HFFc6 (cell line): ENCODE measurements around the gene CASR. TPM values are rescaled to one million over a fixed set of nuclear protein-coding genes. Genes with fewer than 3 reads are reported as not detected.

Experiments used
- DNase-seq: peaks from one replicate; pipeline ENCODE4 v3.0.0-alpha.2; 2018
- H3K27ac Mint-ChIP-seq: 2 replicates; pipeline ENCODE4 v1.8.0; 2020; ENCODE audit warnings: mild to moderate bottlenecking, mixed read lengths
- H3K27me3 Mint-ChIP-seq: 2 replicates; pipeline ENCODE4 v1.8.0; 2021; ENCODE audit warnings: mild to moderate bottlenecking, moderate library complexity, mixed read lengths; ENCODE audit not compliant: insufficient read depth
- H3K36me3 Mint-ChIP-seq: 2 replicates; pipeline ENCODE4 v1.8.0; 2021; ENCODE audit warnings: low read depth, mixed read lengths
- H3K4me1 Mint-ChIP-seq: 2 replicates; pipeline ENCODE4 v1.8.0; 2020; ENCODE audit warnings: low read depth, mixed read lengths
- H3K4me3 Mint-ChIP-seq: 2 replicates; pipeline ENCODE4 v1.8.0; 2020; ENCODE audit warnings: mild to moderate bottlenecking, moderate library complexity, mixed read lengths
- H3K9me3 Mint-ChIP-seq: 2 replicates; pipeline ENCODE4 v1.8.0; 2020; ENCODE audit warnings: mild to moderate bottlenecking, mixed read lengths
- CTCF ChIP-seq: fragments of 200-600 bp; sonication (generic); IDR thresholded peaks from 2 replicates; pipeline ENCODE4 v1.5.0; 2021; ENCODE audit warnings: antibody characterized with exemption, mild to moderate bottlenecking
- total RNA-seq, 6 experiments: library from RNA; stranded (reverse); fragmentation: NEBNext Ultra II Directional; extraction: Animal tissue kit (Norgen Biotek cat#: 25700); gene quantifications; 2 replicates in 1 of 6; 3 replicates in 5 of 6; pipeline ENCODE4 v1.2.3, GENCODE V29; 2021

The CASR gene
- total RNA-seq, 6 experiments from 2014 or later = 0.03 TPM; not detected in 5

- H3K4me3 Mint-ChIP-seq = no peak overlapping the region
- no peaks in the 10 kb centered on the region for H3K36me3 Mint-ChIP-seq
- no peak for TF ChIP-seq CTCF
- peaks cover 15% of the 10 kb centered on the region for H3K27me3 Mint-ChIP-seq
- H3K27ac Mint-ChIP-seq = no peak overlapping the region
- H3K9me3 Mint-ChIP-seq = no peaks in the 10 kb centered on the region
- no peaks in the 10 kb centered on the region for H3K4me1 Mint-ChIP-seq
- no peak for DNase-seq
Measured at GRCh38 chr3:122239112-122239511, 55.6 kb downstream of the CASR start.

GRCh38 chr3:122245513-122246174, 62.2 kb downstream of the CASR start:
- H3K36me3 Mint-ChIP-seq = no peaks in the 10 kb centered on the region
- peak overlapping the region; percentile 75 for H3K4me3 Mint-ChIP-seq
- H3K27me3 Mint-ChIP-seq = peaks cover 3% of the 10 kb centered on the region; the same call in 1 of the 2 replicates
- peak; percentile 75 for DNase-seq
- no peaks in the 10 kb centered on the region for H3K9me3 Mint-ChIP-seq
- peaks cover 40% of the 10 kb centered on the region for H3K4me1 Mint-ChIP-seq
- TF ChIP-seq CTCF = peak; percentile 65; the same call in 1 of the 2 replicates
- H3K27ac Mint-ChIP-seq = peak overlapping the region; percentile 72

- Mint-ChIP-seq H3K27ac (peak overlapping the region; percentile 72), H3K27me3 (peaks cover 3% of the 10 kb centered on the region; the same call in 1 of the 2 replicates), H3K4me3 (peak overlapping the region; percentile 75), H3K4me1 (peaks cover 46% of the 10 kb centered on the region), H3K9me3 (no peaks in the 10 kb centered on the region), H3K36me3 (no peaks in the 10 kb centered on the region)
- DNase-seq = no peak
- no peak for TF ChIP-seq CTCF
Measured at GRCh38 chr3:122246199-122246598, 62.7 kb downstream of the CASR start.

- Mint-ChIP-seq H3K27me3 (no peaks in the 10 kb centered on the region; the same call in 1 of the 2 replicates), H3K9me3 (no peaks in the 10 kb centered on the region), H3K4me3 (peak overlapping the region; percentile 6; the same call in 1 of the 2 replicates), H3K27ac (peak overlapping the region; percentile 47), H3K36me3 (no peaks in the 10 kb centered on the region), H3K4me1 (peaks cover 49% of the 10 kb centered on the region)
- no peak for TF ChIP-seq CTCF
- no peak for DNase-seq
Measured at GRCh38 chr3:122247087-122247824, 63.8 kb downstream of the CASR start.

GRCh38 chr3:122247825-122248185, 64.3 kb downstream of the CASR start:
- Mint-ChIP-seq H3K4me3 (peak overlapping the region; percentile 6; the same call in 1 of the 2 replicates), H3K27ac (peak overlapping the region; percentile 47), H3K27me3 (no peaks in the 10 kb centered on the region; the same call in 1 of the 2 replicates), H3K4me1 (peaks cover 55% of the 10 kb centered on the region), H3K36me3 (no peaks in the 10 kb centered on the region), H3K9me3 (no peaks in the 10 kb centered on the region)
- DNase-seq = peak; percentile 11
- TF ChIP-seq CTCF = no peak
